ENCODE results near the gene RAD51B. TPM values are rescaled to one million over a fixed set of nuclear protein-coding genes. Genes with fewer than 3 reads are reported as not detected.
A peak's percentile ranks its signal among the peaks of the same experiment; 100 is the strongest.

Gene RAD51B
- total and polyA plus RNA-seq, 7 donors, result 2.4 to 24.4 (median 7.1) TPM

GRCh38 chr14:67990576-67990975 lies 171.0 kb downstream of the RAD51B start:
- Histone ChIP-seq H3K4me3 (no peak overlapping the region), H3K27me3 (no peaks in the 10 kb centered on the region), H3K9me3 (no peaks in the 10 kb centered on the region), H3K36me3 (no peaks in the 10 kb centered on the region), H3K27ac (peak overlapping the region in 2 of 4 donors; percentile 3 to 26), H3K4me1 (peaks cover 0 to 28% (median 14%) of the 10 kb centered on the region in 4 donors)
- no peak for DNase-seq
- intact Hi-C loops (cut with DNase I), result no loop called here
- 60 to 79% methylated on average over 3 of the region's 3 CpGs for WGBS, 2 donors
- TF ChIP-seq POLR2A (IDR thresholded peaks at IDR 0.05) (no peak), EP300 (IDR thresholded peaks at IDR 0.05) (no peak), CTCF (IDR thresholded peaks at IDR 0.05) (no peak), POLR2AphosphoS5 (IDR thresholded peaks at IDR 0.05) (no peak)

- H3K4me3 ChIP-seq, result no peak overlapping the region
- TF ChIP-seq POLR2AphosphoS5 (IDR thresholded peaks at IDR 0.05) (no peak), EP300 (IDR thresholded peaks at IDR 0.05) (no peak), POLR2A (IDR thresholded peaks at IDR 0.05) (no peak), CTCF (IDR thresholded peaks at IDR 0.05) (no peak)
- intact Hi-C loops (cut with DNase I), result no loop called here
- H3K36me3 ChIP-seq, result no peaks in the 10 kb centered on the region
- no peak for DNase-seq
- H3K27me3 ChIP-seq, result no peaks in the 10 kb centered on the region
- no peak overlapping the region for H3K27ac ChIP-seq
- H3K4me1 ChIP-seq, result peaks cover 0 to 15% (median 9%) of the 10 kb centered on the region in 4 donors
- H3K9me3 ChIP-seq, result no peaks in the 10 kb centered on the region
These were observed 175.0 kb downstream of the RAD51B start for GRCh38 chr14:67994531-67994930.

GRCh38 chr14:67996235-67996634 lies 176.7 kb downstream of the RAD51B start:
- Histone ChIP-seq H3K9me3 (no peaks in the 10 kb centered on the region), H3K27ac (no peak overlapping the region), H3K4me1 (peaks cover 0 to 25% (median 18%) of the 10 kb centered on the region in 4 donors), H3K36me3 (no peaks in the 10 kb centered on the region), H3K27me3 (no peaks in the 10 kb centered on the region), H3K4me3 (no peak overlapping the region)
- WGBS, 2 donors, result 96 to 97% methylated on average over 4 of the region's 4 CpGs
- no peak for DNase-seq
- TF ChIP-seq EP300 (IDR thresholded peaks at IDR 0.05) (no peak), POLR2AphosphoS5 (IDR thresholded peaks at IDR 0.05) (no peak), POLR2A (IDR thresholded peaks at IDR 0.05) (no peak), CTCF (IDR thresholded peaks at IDR 0.05) (no peak)
- intact Hi-C loops (cut with DNase I), result no loop called here

GRCh38 chr14:67998834-67999233 lies 179.3 kb downstream of the RAD51B start:
- Histone ChIP-seq H3K27me3 (no peaks in the 10 kb centered on the region), H3K9me3 (peaks cover 0 to 2% (median 0%) of the 10 kb centered on the region in 4 donors), H3K27ac (peak overlapping the region in 3 of 4 donors; percentile 51 to 66 (median 61)), H3K36me3 (no peaks in the 10 kb centered on the region), H3K4me3 (no peak overlapping the region), H3K4me1 (peaks cover 0 to 25% (median 18%) of the 10 kb centered on the region in 4 donors)
- TF ChIP-seq CTCF (IDR thresholded peaks at IDR 0.05), result no peak
- DNase-seq, result no peak
- intact Hi-C loops (cut with DNase I), result no loop called here
- WGBS, 2 donors, result 92 to 93% methylated on average over 1 of the region's 1 CpG

- Histone ChIP-seq H3K4me3 (no peak overlapping the region), H3K27me3 (no peaks in the 10 kb centered on the region), H3K9me3 (peaks cover 0 to 2% (median 0%) of the 10 kb centered on the region in 4 donors), H3K4me1 (peaks cover 0 to 25% (median 18%) of the 10 kb centered on the region in 4 donors), H3K27ac (peak overlapping the region in 3 of 4 donors; percentile 51 to 66 (median 61)), H3K36me3 (no peaks in the 10 kb centered on the region)
- TF ChIP-seq EP300 (IDR thresholded peaks at IDR 0.05) (no peak), POLR2A (IDR thresholded peaks at IDR 0.05) (no peak), CTCF (IDR thresholded peaks at IDR 0.05) (no peak), POLR2AphosphoS5 (IDR thresholded peaks at IDR 0.05) (no peak)
- 0 to 88% methylated on average over 1 of the region's 1 CpG for WGBS, 2 donors
- DNase-seq, result no peak
- intact Hi-C loops (cut with DNase I), result no loop called here
These were observed 179.7 kb downstream of the RAD51B start for GRCh38 chr14:67999290-67999689.
